ENCODE data around the gene SPDYE2.
"Not testable (repeated sequence)": the region's sequence is repeated elsewhere in the genome, so short reads cannot be mapped to it uniquely, and the experiment has no call there.

DNA sequence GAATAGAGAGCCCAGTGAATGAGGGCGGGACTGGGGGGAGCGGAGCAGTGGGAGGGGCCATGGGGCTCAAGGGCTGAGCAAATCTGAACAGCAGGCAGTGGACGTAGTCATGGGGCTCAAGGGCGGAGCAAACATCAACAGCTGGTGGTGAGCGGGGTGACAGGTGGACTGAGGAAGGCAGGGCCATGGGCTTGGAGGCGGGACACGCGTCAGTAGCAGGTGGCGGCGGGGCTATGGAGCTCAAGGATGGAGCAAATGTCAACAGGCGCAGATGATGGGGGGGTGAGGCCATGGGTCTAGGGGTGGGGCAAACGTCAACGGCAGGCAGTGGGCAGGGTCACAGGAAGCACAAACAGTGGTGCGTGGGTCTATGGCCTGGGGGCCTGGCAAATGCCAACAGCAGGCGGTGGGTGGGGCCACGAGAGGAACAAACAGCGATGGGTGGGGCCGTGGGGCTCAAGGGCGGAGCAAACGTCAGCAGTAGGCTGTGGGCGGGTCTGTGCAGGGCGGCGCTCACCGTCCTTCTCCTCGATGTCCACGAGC, 41.5 kb downstream of the SPDYE2 start:
- TF ChIP-seq, protein P1, sequence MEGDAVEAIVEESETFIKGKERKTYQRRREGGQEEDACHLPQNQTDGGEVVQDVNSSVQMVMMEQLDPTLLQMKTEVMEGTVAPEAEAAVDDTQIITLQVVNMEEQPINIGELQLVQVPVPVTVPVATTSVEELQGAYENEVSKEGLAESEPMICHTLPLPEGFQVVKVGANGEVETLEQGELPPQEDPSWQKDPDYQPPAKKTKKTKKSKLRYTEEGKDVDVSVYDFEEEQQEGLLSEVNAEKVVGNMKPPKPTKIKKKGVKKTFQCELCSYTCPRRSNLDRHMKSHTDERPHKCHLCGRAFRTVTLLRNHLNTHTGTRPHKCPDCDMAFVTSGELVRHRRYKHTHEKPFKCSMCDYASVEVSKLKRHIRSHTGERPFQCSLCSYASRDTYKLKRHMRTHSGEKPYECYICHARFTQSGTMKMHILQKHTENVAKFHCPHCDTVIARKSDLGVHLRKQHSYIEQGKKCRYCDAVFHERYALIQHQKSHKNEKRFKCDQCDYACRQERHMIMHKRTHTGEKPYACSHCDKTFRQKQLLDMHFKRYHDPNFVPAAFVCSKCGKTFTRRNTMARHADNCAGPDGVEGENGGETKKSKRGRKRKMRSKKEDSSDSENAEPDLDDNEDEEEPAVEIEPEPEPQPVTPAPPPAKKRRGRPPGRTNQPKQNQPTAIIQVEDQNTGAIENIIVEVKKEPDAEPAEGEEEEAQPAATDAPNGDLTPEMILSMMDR (IDR thresholded peaks at IDR 0.05): not testable (repeated sequence)
- TF ChIP-seq POLR2A (IDR thresholded peaks at IDR 0.05): not testable (repeated sequence)

All from testis (tissue), 2 donors.